Stomach (tissue), 9 donors: Measurements from ENCODE around the gene FXYD7. TPM values are rescaled to one million over a fixed set of nuclear protein-coding genes. Genes with fewer than 3 reads are reported as not detected.
"Not testable (repeated sequence)": the region's sequence is repeated elsewhere in the genome, so short reads cannot be mapped to it uniquely, and the experiment has no call there.

Experiments used
- DNase-seq, 2 donors: peaks; one replicate each; pipeline versions ENCODE4 v3.0.0 to v3.0.0-alpha.2; 2013 to 2019
- H3K27ac ChIP-seq, 5 donors: fragments of 200-600 bp in 4 of 5; sonication (generic) in 4 of 5; one replicate each; pipeline ENCODE4 v1.5.1; 2013 to 2019; ENCODE audit warnings: mild to moderate bottlenecking in 1 of 5, moderate library complexity in 1 of 5
- H3K27me3 ChIP-seq, 3 donors: fragments of 200-600 bp; sonication (generic); one replicate each; pipeline ENCODE4 v1.5.1; 2017 to 2019; ENCODE audit warnings: mixed run types in 1 of 3
- H3K36me3 ChIP-seq, 4 donors: fragments of 200-600 bp; sonication (generic); 1 replicate in 3 of 4; 2 replicates in 1 of 4; pipeline ENCODE4 v1.5.1; 2016 to 2019
- H3K4me1 ChIP-seq, 4 donors: fragments of 200-600 bp; sonication (generic); one replicate each; pipeline ENCODE4 v1.5.1; 2016 to 2019
- H3K4me3 ChIP-seq, 4 donors: fragments of 200-600 bp; sonication (generic) in 3 of 4; one replicate each; pipeline ENCODE4 v1.5.1; 2016 to 2019; ENCODE audit warnings: mild to moderate bottlenecking in 1 of 4
- H3K9me3 ChIP-seq, 4 donors: fragments of 200-600 bp; sonication (generic); one replicate each; pipeline ENCODE4 v1.5.1; 2016 to 2019
- EP300 ChIP-seq: sonication (generic); formaldehyde crosslinking; IDR thresholded peaks from one replicate; pipeline ENCODE4 v1.6.1; 2017; ENCODE audit warnings: antibody characterized with exemption
- POLR2A ChIP-seq, 4 donors: fragments of 450-650 bp; IDR thresholded peaks; one replicate each; pipeline ENCODE4 v1.6.1; 2016; ENCODE audit warnings: antibody characterized with exemption in 4 of 4, control low read depth in 2 of 4, mild to moderate bottlenecking in 1 of 4, moderate library complexity in 1 of 4
- POLR2AphosphoS5 ChIP-seq, 3 donors: sonication (generic); formaldehyde crosslinking; IDR thresholded peaks; one replicate each; pipeline ENCODE4 v1.6.1; 2016; ENCODE audit warnings: antibody characterized with exemption in 3 of 3
- WGBS, 5 donors: extraction: QIAGEN DNeasy Blood & Tissue Kit in 3 of 5; methylation state at CpG; one replicate each; pipeline versions ENCODE4 v1.1.5 to v1.1.7; 2013 to 2018; 5-methylcytosine and 5-hydroxymethylcytosine counted together
- intact Hi-C: fragments of 100-400 bp; cut with DNase I; formaldehyde crosslinking; loops from one replicate; pipeline ENCODE4 v1.15.1; 2023; ENCODE audit warnings: low total_unique reads
- polyA plus RNA-seq, 3 donors: library from polyadenylated mRNA; stranded (reverse); fragments of 200-250 nt; gene quantifications; one replicate each; pipeline ENCODE4 v1.2.3, GENCODE V29; 2013
- total RNA-seq, 5 donors: library from RNA; depleted of rRNA; stranded (reverse); fragments of >200 nt; gene quantifications; one replicate each; pipeline versions ENCODE4 v1.1.0 to v1.2.3, GENCODE V29; 2014 to 2016
- TF ChIP-seq, protein P1 (sequence below), 7 experiments: fragments of 450-650 bp in 4 of 7; fragments of 200-600 bp in 3 of 7; sonication (generic) in 3 of 7; IDR thresholded peaks; one replicate each; pipeline ENCODE4 v1.5.1; 2016 to 2019; ENCODE audit warnings: antibody characterized with exemption in 7 of 7, control low read depth in 2 of 7, mild to moderate bottlenecking in 1 of 7
- donor health status: healthy with polysubstance abuse.
- donor health status: Bipolar disorder and iron deficiency.
- donor health status: healthy.

Gene FXYD7
- total and polyA plus RNA-seq, 8 donors, result 0.55 to 2.6 TPM; not detected in 6

DNA sequence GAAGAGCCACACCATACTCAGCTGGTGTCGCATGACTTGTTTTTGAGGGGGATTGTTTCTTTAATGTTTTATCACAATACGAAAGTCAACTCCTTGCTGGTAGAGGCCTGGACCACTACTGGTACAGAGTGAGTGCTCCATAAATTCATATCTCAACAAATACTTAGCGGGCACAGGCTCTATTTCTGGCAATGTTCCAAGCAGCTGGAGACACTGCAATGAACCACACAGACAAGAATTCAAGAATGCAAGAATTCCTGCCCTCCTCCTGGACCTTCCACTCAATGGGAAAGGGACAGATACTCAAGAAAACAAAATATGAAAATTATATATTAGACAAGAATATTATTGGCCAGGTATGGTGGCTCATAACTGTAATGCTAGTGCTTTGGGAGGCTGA lies 6.4 kb downstream of the FXYD7 start:
- DNase-seq, result no peak
- intact Hi-C loops, result loop anchor here (10.0 kb wide), 1 partner anchor 115 kb away; the partner anchor contains the start of gene USF2
- WGBS, 5 donors, result 81 to 88% (median 86%) methylated on average over 3 of the region's 3 CpGs
- Histone ChIP-seq H3K27me3 (peaks cover 0 to 42% (median 9%) of the 10 kb centered on the region in 3 donors), H3K36me3 (no peaks in the 10 kb centered on the region), H3K4me1 (peaks cover 10 to 23% (median 14%) of the 10 kb centered on the region in 4 donors), H3K4me3 (no peak overlapping the region), H3K9me3 (no peaks in the 10 kb centered on the region), H3K27ac (no peak overlapping the region)
- TF ChIP-seq POLR2A (IDR thresholded peaks at IDR 0.05) (no peak), POLR2AphosphoS5 (IDR thresholded peaks at IDR 0.05) (no peak), EP300 (no peak)
- TF ChIP-seq, protein P1, sequence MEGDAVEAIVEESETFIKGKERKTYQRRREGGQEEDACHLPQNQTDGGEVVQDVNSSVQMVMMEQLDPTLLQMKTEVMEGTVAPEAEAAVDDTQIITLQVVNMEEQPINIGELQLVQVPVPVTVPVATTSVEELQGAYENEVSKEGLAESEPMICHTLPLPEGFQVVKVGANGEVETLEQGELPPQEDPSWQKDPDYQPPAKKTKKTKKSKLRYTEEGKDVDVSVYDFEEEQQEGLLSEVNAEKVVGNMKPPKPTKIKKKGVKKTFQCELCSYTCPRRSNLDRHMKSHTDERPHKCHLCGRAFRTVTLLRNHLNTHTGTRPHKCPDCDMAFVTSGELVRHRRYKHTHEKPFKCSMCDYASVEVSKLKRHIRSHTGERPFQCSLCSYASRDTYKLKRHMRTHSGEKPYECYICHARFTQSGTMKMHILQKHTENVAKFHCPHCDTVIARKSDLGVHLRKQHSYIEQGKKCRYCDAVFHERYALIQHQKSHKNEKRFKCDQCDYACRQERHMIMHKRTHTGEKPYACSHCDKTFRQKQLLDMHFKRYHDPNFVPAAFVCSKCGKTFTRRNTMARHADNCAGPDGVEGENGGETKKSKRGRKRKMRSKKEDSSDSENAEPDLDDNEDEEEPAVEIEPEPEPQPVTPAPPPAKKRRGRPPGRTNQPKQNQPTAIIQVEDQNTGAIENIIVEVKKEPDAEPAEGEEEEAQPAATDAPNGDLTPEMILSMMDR (IDR thresholded peaks at IDR 0.05), result no peak

DNA sequence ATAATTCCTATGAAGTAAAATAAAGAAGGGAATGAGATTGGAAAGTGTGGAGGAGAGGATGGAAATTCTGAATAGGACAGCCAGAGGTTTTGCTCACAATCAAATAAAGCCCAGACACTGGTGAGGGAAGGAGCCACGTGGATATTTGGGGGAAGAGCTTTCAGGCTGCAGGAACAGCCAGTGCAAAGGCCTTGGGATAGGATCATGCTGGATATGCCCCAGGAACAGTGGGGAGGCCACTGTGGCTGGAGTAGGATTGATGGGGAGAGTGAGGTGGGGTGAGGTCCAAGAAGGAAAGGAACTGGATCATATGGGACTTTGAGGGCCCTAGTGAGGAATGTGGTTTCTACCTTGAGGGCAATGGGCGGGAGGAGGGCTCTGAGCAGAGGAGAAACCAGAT lies 7.4 kb downstream of the FXYD7 start:
- peaks cover 0 to 43% (median 9%) of the 10 kb centered on the region in 3 donors for H3K27me3 ChIP-seq
- no peak overlapping the region for H3K4me3 ChIP-seq
- TF ChIP-seq, protein P1 (IDR thresholded peaks at IDR 0.05), result no peak
- TF ChIP-seq POLR2AphosphoS5 (IDR thresholded peaks at IDR 0.05) (no peak), EP300 (no peak), POLR2A (IDR thresholded peaks at IDR 0.05) (no peak)
- H3K9me3 ChIP-seq, result no peaks in the 10 kb centered on the region
- H3K4me1 ChIP-seq, result peaks cover 16 to 25% (median 21%) of the 10 kb centered on the region in 4 donors
- H3K27ac ChIP-seq, result no peak overlapping the region
- no peak for DNase-seq
- H3K36me3 ChIP-seq, result no peaks in the 10 kb centered on the region
- intact Hi-C loops, result no loop called here
- 67 to 81% (median 76%) methylated on average over 2 of the region's 2 CpGs for WGBS, 5 donors

DNA sequence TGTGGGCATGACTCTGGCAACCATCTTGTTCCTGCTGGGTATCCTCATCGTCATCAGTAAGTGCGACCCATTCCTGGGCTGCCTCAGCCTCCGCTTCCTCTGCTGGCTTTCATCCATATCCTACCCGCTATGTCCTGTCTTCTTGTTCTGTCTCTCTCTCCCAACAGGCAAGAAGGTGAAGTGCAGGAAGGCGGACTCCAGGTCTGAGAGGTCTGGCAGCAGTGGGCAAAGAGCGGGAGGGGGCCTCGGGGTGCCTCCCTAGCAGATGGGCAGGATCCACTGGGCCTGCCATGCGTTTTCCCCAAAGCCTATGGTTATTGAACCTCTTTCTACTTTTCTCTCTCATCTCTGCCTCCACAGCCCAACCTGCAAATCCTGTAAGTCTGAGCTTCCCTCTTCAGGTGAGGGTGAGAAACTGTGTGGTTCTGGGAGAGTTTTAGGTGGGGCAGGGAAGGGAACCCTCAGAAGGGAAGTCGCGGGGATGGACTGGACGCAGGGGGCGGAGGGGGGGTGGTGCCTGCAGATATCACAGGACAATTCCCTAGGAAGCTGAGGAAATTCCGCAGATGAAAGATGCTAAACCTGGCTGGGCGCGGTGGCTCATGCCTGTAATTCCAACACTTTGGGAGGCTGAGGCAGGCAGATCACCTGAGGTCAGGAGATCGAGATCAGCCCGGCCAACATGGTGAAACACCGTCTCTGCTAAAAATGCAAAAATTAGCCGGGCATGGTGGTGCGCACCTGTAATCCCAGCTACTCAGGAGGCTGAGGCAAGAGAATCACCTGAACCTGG lies 8.4 kb downstream of the FXYD7 start:
- 86 to 91% (median 89%) methylated on average over 20 of the region's 20 CpGs for WGBS, 5 donors
- Histone ChIP-seq H3K27ac (no peak overlapping the region), H3K4me1 (peaks cover 19 to 34% (median 26%) of the 10 kb centered on the region in 4 donors), H3K27me3 (peaks cover 0 to 54% (median 9%) of the 10 kb centered on the region in 3 donors), H3K36me3 (no peaks in the 10 kb centered on the region), H3K9me3 (no peaks in the 10 kb centered on the region), H3K4me3 (no peak overlapping the region)
- intact Hi-C loops, result no loop called here
- TF ChIP-seq, protein P1 (IDR thresholded peaks at IDR 0.05), result no peak
- TF ChIP-seq POLR2AphosphoS5 (IDR thresholded peaks at IDR 0.05) (no peak), POLR2A (IDR thresholded peaks at IDR 0.05) (no peak), EP300 (no peak)
- DNase-seq, result no peak

DNA sequence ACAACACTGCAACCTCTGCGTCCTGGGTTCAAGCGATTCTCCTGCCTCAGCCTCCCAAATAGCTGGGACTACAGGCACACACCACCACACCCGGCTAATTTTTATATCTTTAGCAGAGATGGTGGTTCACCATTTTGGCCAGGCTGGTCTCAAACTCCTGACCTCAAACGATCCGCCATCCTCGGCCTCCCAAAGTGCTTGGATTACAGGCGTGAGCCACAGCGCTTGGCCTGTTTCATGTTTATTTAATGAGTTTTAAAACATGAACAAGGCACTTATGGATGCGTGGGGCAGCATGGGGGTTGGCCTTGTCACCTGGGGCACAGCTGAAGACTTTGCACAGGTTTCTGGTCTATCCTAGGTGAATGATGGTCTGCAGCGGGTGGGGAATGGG lies 10.1 kb downstream of the FXYD7 start:
- DNase-seq, H3K9me3 ChIP-seq, H3K4me3 ChIP-seq, H3K27ac ChIP-seq, intact Hi-C loops: not testable (repeated sequence)
- WGBS, 5 donors, result 53 to 62% (median 60%) methylated on average over 10 of the region's 10 CpGs
- Histone ChIP-seq H3K4me1 (peaks cover 19 to 34% (median 26%) of the 10 kb centered on the region in 4 donors), H3K36me3 (peaks cover 5 to 11% (median 10%) of the 10 kb centered on the region in 4 donors), H3K27me3 (peaks cover 0 to 58% (median 9%) of the 10 kb centered on the region in 3 donors)
